Measurements from ENCODE around the gene UPF3A.

DNA sequence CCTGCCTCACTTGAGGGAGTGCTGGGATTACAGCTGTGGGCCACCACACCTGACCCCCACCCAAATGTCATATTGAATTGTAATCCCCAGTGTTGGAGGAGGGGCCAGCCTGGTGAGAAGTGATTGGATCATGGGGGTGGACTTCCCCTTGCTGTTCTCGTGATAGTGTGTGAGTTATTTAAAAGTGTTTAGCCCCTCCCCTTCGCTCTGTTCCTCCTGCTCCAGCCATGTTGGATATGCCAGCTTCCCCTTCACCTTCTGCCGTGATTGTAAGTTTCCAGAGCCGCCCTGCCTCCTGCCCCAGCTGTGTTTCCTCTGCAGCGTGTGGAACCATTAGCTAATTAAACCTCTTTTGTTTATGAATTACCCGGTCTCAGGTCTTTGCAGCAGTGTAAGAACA is 46.6 kb downstream of the UPF3A start:
- TF ChIP-seq POLR2A (IDR thresholded peaks at IDR 0.05), result no peak
- TF ChIP-seq, protein P1, sequence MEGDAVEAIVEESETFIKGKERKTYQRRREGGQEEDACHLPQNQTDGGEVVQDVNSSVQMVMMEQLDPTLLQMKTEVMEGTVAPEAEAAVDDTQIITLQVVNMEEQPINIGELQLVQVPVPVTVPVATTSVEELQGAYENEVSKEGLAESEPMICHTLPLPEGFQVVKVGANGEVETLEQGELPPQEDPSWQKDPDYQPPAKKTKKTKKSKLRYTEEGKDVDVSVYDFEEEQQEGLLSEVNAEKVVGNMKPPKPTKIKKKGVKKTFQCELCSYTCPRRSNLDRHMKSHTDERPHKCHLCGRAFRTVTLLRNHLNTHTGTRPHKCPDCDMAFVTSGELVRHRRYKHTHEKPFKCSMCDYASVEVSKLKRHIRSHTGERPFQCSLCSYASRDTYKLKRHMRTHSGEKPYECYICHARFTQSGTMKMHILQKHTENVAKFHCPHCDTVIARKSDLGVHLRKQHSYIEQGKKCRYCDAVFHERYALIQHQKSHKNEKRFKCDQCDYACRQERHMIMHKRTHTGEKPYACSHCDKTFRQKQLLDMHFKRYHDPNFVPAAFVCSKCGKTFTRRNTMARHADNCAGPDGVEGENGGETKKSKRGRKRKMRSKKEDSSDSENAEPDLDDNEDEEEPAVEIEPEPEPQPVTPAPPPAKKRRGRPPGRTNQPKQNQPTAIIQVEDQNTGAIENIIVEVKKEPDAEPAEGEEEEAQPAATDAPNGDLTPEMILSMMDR (IDR thresholded peaks at IDR 0.05), result no peak
